HG02588 (cell line): ENCODE measurements around the gene ADD1.
A peak's percentile ranks its signal among the peaks of the same experiment; 100 is the strongest.
"Not testable (repeated sequence)": the region's sequence is repeated elsewhere in the genome, so short reads cannot be mapped to it uniquely, and the experiment has no call there.

Experiments
- ATAC-seq: cut with Tn5 transposase; IDR thresholded peaks from one replicate; pipeline ENCODE4 v1.9.1; 2021; ENCODE audit warnings: mild to moderate bottlenecking, moderate library complexity; ENCODE audit not compliant: unreplicated experiment

ADD1 gene

DNA sequence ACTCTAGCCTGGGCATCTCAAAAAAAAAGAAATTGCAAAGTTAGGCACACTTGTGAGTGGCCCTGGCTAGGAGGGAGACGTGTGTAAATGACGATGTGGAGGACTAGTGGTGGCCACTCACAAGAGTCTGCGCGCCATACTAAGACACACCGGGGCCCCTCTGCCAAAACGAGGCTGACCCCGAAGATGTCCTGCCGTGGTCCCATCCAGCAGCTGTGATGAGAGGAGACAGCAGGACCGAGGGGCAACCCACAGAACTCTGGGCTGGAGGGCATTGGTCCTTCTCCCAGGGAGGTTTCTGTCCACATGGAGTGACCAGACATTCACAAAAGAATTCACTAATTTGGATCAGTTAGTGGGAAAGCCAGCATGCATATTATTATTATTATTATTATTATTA lies 72.1 kb downstream of the ADD1 start:
- ATAC-seq: no peak

DNA sequence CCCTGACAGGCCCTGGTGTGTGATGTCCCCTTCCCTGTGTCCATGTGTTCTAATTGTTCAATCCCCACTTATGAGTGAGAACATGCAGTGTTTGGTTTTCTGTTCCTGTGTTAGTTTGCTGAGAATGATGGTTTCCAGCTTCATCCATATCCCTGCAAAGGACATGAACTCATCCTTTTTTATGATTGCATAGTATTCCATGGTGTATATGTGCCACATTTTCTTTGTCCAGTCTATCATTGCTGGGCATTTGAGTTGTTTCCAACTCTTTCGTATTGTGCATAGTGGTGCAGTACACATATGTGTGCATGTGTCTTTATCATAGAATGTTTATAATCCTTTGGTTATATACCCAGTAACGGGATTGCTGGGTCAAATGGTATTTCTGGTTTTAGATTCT lies 73.1 kb downstream of the ADD1 start:
- not testable (repeated sequence) for ATAC-seq

DNA sequence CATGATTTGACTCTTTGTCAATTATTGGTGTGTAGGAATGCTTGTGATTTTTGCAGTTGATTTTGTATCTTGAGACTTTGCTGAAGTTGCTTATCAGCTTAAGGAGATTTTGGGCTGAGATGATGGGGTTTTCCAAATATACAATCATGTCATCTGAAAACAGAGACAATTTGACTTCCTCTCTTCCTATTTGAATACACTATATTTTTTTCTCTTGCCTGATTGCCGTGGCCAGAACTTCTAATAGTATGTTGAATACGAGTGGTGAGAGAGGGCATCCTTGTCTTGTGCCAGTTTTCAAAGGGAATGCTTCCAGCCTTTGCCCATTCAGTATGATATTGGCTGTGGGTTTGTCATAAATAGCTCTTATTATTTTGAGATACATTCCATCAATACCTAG lies 74.7 kb downstream of the ADD1 start:
- not testable (repeated sequence) for ATAC-seq

DNA sequence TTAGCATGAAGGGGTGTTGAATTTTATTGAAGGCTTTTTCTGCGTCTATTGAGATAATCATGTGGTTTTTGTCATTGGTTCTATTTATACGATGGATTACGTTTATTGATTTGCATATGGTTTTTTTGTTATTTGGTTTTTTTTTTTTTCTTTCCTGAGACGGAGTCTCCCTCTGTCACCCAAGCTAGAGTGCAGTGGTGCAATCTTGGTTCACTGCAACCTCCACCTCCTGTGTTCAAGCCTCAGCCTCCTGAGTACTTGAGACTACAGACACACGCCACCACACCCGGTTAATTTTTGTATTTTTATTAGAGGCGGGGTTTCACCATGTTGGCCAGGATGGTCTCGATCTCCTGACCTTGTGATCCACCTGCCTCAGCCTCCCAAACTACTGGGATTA lies 75.1 kb downstream of the ADD1 start:
- not testable (repeated sequence) for ATAC-seq

DNA sequence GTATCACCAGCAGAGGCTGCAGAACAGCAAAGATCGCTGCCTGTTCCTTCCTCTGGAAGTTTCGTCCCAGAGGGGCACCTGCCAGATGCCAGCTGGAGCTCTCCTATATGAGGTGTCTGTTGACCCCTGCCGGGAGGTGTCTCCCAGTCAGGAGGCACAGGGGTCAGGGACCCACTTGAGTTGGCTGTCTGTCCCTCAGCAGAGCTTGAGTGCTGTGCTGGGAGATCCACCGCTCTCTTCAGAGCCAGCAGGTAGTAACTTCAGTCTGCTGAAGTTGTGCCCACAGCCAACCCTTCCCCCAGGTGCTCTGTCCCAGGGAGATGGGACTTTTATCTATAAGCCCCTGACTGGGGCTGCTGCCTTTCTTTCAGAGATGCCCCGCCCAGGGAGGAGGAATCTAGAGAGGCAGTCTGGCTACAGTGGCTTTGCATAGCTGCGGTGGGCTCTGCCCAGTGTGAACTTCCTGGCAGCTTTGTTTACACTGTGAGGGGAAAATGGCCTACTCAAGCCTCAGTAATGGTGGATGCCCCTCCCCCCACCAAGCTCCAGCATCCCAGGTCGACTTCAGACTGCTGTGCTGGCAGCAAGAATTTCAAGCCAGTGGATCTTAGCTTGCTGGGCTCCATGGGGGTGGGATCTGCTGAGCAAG lies 78.9 kb downstream of the ADD1 start:
- ATAC-seq: not testable (repeated sequence)

DNA sequence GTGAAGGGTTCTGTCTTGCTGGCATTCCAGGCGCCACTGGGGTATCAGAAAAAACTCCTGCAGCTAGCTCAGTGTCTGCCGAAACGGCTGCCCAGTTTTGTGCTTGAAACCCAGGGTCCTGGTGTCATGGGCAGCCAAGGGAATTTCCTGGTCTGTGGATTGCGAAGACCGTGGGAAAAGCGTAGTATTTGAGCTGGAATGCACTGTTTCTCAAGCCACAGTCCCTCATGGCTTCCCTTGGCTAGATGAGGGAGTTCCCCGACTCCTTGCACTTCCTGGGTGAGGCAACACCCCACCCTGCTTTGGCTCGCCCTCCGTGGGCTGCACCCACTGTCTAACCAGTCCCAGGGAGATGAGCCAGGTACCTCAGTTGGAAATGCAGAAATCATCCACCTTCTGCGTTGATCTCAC lies 79.5 kb downstream of the ADD1 start:
- no peak for ATAC-seq

DNA sequence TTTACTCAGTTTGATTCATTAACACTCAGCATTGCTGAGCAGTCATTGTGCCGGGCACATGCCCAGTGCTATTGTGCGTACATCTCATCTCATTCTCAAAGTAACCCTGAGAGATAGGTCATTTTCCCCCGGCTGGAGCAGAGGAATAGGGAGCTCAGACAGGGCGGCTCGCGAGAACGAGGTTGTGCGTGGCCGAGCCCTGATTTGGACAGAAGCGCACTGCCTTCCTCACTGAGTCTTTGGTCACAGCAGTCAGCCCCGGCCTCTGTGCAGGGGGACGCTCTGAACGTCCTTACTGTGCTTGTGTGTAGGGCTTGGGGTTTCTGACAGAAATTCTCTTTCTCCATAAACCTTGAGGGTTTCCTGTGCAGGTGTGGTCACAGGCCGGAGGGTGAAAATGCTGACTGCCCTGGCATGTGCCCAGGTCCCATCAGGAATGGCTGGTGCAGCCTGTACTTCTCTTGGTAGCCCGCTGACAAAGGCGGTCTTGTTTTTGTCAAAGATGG lies 80.1 kb downstream of the ADD1 start:
- ATAC-seq: no peak

DNA sequence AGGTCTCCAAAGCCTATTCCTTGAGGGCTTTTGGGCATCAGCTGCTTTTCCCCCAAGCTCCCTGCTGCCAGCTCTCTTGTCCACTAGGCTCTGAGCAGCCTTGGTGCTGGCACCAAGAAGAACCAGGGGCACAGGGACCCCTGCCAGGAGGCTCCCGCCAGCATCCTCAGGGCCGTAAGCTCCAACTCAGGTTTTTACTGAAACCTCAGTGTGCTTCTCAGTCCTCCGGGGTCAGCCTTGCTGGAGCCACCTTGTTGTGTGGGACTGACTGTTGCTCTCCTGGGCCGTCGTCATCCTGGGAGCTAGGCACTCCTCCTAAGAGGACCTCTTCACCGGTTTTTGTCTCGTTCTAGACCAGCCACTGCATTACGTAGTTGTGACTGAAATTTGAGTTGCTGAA lies 80.6 kb downstream of the ADD1 start:
- no peak for ATAC-seq

DNA sequence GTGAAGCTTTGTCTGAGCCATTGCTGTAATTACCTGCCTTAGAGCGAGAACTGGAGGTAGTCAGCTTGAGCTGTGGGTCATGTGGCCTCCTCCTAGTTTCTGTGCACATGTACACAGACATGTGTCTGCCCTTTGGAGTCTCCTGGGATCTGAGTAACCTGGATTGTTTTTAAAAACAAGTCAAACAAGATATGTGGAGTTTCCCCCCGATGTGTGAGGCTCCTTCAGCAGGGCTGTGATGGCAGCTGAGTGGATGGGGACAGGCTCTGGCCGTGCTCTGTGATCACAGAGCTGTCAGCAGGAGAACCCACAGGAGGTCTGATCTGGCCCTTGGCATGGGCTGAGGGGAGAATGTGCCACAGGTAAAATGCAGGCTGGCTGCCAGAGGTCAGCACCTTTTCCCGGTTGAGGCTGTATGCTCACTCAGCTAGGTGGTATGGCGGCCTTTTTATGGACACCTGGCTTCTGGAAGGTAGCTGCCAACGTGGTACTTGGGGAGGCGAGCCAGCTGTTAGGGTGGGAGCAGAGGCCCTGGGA lies 81.2 kb downstream of the ADD1 start:
- ATAC-seq: no peak

DNA sequence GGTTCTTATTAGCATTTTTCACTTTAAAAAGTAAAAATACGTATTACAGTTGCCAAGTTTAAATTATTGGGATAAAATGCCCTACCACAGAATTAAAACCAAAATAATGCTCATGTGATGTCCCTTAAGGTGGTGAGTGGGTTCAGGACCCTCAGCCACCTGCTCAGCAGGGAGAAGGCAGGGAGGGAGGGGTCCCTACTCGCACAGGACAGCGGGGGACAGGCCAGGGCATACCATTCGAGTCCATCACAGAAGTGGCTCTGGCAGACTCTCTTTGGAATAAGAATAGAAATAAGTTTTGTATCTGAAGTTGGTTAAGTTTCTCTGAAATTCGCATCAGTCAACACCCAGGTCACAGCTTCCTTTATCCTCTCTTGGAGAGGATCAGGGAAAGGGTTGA lies 81.9 kb downstream of the ADD1 start:
- ATAC-seq: no peak

DNA sequence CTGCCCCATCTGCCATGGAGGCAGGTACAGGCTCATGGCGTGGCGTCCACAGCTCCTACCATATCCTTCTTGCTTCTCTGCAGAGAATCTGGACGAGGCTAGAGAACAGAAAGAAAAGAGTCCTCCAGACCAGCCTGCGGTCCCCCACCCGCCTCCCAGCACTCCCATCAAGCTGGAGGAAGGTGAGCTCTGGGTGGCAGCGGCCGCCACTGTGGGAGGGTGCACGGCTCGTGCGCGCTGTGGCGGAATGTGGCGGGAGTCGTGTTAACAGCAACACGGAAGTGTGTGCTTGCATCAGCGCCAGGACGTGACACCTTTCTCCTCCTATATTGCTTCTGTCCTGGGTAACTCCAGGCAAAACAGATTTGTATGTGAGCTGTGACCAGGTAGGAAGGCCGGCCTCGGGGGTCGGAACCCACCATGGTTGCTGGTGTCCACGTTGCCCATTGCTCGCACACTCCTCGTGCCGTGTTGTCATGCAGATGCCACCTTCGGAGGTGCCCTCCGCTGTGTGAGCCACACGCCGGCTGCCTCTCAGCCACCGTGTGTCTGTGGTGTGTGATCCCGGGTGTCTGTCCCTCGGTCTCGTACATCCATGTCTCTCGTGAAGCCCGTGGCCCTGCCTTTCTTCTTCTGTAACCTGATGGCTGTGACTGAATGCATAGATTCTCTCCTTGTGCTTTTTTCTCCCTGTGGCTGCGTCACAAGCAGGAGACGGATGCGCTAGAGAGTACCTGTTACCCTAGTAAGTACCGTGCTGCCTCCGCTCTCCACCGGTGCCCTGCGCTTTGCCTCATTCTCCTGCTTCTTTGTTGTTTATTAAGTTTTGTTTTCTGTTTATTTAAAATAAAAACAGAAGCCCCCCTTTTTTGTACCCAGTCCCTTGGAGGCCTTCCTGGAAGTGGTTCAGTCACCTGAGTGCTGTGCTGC lies 82.6 kb downstream of the ADD1 start:
- ATAC-seq: no peak

DNA sequence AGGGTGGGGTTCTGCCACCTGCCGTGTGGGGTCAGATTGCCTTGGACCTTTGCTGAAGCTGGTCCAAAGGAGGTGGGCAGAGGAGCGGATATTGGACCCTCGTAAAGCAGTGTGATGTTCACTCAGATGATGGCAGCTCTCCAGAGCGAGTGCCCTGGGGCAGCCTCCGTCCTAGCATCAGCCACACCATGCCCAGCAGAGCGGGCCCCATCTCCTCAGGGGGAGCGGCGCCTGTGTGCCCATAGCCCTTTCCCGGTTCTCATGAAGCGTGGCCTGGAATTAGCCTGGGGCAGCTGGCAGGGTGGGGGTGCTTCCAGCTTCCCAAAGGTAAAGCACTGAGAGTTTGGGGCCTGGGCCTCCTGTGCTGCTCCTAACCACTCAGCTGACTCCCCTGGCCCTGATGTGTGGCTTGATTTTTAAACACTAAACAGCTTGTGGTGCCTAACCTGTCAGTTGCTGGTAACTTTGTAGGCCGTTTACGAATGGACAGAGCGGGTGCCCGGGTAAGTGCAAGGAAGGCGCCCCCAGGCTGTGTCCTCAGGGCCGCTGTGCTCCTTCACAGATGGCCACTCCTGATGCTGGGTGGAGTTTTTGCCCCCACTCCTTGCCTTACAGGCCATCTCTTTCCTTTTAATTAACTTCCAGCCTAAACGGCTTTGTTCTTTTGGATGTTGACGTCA lies 83.5 kb downstream of the ADD1 start:
- no peak for ATAC-seq

DNA sequence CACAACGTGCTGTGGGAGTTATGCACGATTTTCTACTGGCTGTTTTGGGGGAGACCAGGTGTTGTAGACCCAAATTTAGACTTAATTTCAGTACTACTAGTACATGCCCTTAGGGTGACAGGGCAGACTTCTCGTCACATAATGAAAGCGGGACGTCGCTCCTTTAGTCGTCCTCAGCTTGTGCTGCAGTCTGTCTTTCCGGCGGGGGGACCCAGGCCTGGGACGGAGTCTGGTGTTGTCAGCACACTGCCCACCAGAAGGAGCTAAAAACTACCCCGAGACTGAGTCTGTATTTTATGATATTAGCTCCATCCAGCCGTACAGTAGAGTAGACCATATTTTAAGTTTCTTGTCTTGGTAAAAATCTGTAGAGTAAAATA lies 84.0 kb downstream of the ADD1 start:
- no peak for ATAC-seq

DNA sequence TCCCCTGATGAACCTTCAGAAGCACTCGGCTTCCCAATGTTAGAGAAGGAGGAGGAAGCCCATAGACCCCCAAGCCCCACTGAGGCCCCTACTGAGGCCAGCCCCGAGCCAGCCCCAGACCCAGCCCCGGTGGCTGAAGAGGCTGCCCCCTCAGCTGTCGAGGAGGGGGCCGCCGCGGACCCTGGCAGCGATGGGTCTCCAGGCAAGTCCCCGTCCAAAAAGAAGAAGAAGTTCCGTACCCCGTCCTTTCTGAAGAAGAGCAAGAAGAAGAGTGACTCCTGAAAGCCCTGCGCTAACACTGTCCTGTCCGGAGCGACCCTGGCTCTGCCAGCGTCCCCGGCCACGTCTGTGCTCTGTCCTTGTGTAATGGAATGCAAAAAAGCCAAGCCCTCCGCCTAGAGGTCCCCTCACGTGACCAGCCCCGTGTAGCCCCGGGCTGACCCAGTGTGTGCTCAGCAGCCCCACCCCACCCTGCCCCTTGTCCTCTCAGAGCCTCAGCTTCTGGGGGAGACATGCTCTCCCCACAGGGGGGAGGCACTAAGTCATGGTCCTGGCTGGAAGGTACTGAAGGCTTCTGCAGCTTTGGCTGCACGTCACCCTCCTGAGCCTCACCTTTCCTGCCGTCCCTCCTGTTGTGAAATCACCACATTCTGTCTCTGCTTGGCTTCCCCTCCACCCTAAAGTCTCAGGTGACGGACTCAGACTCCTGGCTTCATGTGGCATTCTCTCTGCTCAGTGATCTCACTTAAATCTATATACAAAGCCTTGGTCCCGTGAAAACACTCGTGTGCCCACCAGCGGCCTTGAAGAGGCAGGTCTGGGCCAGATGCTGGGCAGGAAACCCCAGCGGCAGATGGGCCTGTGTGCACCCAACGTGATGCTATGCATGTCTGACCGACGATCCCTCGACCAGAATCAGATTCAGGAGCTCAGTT lies 84.9 kb downstream of the ADD1 start:
- no peak for ATAC-seq

DNA sequence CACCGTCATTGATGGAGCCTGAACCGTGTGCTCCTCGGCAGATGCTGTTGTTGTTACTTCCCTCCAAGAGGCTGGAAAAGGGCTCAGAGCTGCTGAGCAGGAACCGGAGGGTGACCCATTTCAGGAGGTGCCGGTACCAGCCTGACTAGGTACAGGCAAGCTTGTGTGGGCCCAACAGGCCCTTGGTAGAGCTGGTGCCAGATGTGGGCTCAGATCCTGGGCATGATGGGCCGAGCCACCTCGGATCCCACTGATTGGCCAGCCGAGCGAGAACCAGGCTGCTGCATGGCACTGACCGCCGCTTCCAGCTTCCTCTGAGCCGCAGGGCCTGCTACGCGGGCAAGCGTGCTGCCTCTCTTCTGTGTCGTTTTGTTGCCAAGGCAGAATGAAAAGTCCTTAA lies 85.8 kb downstream of the ADD1 start:
- ATAC-seq: no peak

DNA sequence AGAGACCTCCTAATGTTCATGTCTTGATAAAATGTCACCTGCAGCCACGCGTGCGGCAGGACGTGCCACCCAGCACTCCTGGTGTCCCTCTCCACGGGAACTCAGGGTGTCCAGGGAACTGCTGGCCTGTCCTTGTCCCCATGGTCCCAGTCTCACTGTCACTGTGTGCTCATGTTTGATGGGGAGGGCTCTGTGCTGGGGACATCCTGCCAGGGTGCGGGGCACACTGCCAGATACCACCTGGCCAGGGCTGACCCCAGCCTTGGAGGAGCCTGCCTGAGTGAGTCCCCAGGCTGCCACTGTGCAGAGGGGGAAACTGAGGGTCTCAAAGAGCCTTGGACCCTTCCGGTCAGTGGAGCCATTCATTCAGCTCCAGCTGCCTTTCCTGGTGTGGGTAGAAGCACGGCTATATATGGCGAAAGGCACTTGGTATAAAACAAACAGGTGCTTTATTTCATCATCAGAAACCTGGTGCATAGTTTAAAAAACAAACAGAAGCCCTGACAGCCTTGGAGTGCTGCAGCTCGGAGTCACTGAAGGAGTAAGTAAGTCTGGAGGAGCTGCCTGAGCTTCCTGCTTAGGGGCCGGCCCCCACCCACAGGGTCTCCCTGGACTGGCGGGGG lies 86.6 kb downstream of the ADD1 start:
- ATAC-seq: no peak

DNA sequence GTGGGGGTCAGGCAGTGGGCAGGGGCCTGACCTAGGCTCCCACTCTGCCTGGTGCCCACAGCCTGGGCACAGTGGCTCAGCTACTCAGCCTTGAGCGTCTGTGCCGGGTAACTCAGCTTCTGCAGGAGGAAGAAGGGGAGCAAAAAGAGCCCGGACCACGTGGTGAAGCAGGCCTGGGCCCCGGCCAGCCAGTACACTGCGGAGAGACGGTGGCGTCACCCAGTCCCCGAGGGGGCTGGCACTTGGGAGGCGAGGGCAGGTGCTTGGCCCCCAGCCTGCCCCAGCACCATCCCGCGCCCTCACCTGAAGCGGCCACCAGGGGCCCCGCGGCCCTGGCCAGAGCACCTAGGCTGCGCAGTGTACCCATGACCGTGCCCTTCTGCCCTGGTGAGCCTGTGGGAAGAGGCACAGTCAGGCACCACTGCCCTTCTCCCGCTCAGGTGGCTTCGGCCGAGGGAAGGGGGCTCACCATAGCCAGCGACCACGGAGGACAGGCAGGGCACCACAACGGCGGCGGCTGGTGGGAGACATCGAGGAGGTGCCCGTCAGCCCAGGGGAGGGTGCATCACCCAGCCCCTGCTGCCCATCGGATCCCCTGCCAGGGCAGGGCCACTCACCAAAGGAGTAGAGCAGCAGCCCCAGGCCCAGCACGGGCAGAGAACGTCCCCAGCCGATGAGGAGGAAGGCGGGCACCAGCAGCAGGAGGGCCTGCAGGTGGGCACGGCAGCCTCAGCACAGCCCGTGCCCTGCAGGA lies 87.3 kb downstream of the ADD1 start:
- ATAC-seq: no peak

DNA sequence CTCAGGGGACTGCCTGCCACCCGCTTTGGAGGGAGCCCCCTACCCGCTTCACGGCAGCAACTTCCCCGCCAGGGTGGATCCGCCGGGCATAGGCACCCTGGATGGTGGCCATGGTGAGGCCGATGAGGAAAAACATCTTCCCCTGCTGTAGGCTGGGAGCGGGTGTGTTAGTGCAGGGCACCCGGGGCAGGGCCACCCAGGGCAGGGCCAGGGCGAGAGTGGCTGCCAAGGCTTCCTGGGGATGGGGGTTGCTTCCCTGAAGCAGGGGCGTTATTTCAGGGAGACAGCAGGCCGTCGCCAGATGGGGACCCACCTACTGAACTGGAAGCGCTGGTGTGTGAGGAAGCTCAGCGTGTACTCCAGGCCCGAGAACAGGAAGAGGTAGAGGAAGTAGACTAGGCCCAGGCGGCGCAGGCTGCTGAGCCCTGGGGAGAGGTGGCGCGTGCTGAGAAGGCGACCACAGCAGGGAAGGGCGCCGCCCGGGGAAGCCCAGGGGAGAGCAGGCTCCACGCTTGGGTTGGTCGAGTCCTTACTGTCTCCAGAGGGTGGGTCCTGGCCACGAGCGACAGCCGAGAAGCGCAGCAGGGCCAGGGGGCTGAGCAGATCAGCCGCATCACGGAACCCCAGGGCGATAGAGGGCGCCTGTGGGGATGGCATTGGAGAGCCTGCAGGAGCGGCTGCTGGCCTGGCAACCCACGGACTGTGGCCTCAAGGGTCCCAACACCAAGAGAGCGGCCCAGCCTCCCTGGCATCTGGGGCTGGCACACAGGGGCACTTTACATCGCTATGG lies 88.1 kb downstream of the ADD1 start:
- ATAC-seq: peak; percentile 28
